Endometrial microvascular endothelial cells (primary cell): ENCODE measurements around the gene ZNF679. TPM values are rescaled to one million over a fixed set of nuclear protein-coding genes. Genes with fewer than 3 reads are reported as not detected.
"Not testable (repeated sequence)": the region's sequence is repeated elsewhere in the genome, so short reads cannot be mapped to it uniquely, and the experiment has no call there.

ENCODE experiments used
- in situ Hi-C: cut with HindIII; loops from 2 replicates; pipeline ENCODE4 v1.10.0; 2017; ENCODE audit warnings: low sequenced_read_pairs, low pct_unique_long_range_greater_than_20kb; ENCODE audit errors: inconsistent ontology term
- total RNA-seq: library from RNA; depleted of rRNA; stranded (reverse); fragments of >200 nt; gene quantifications from one replicate; pipeline ENCODE4 v1.2.3, GENCODE V29; 2015; ENCODE audit errors: inconsistent ontology term

Gene ZNF679
- total RNA-seq, 1 donor from 2014 or later: not detected

DNA sequence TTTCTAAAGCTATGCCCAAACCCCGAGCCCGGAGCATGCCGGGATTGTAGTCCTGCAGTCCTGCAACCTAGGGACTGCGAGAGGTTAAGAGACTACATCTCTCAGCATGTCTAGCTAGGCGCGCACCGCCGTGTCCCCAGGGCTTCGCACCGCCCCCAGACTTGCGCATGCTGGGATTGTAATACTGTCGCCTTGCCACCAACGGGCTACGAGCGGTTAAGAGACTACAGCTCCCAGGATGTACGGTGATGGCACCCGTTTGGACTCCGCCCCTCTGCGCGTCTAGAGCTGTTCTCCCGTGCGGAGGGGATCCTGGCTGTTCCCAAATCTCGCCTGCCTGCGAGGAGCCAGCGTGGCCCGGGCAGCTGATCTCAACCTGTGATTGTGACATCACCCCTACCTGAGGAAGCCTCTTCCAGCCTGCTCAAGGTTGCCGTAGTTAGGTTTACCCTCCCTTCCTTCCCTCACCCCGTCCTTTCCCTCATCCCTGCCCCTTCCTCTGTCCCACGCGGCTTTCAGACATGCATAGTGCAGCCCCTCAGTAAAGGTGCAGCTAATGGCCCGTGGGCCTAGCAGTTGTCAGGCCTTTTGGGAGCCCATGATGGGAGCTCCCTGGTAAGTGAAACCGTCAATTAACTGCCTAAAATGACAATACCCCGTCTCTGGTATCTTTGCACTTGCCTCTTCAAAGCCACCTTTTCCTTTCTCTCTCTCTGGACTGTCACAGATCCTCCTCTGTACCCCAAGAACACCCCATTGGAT lies 79.2 kb downstream of the ZNF679 start:
- in situ Hi-C loops: no loop called here

- in situ Hi-C loops: no loop called here
Observed at GRCh38 chr7:64308016-64308270, 79.7 kb downstream of the ZNF679 start.

DNA sequence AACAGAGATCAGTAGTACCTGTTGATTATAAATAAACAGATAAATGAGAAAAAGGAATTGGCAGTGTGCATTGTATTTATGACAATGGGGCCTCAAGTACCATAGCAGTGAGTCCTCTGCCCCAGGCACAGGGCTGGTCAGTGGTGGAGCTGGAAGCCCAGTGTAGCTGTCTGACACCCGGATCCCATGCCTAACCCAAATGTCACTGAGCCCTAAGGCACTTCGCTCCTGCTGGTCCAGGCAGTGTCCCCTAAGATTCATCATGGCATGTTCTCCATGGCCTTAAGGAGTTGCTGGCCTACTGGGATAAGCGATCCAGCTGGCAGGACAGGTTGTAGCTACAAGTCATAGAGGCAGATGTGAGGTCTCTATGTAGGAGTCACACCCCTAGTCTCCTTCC lies 82.2 kb downstream of the ZNF679 start:
- in situ Hi-C loops: no loop called here

- in situ Hi-C loops: no loop called here
Observed at GRCh38 chr7:64312826-64313225, 84.6 kb downstream of the ZNF679 start.

DNA sequence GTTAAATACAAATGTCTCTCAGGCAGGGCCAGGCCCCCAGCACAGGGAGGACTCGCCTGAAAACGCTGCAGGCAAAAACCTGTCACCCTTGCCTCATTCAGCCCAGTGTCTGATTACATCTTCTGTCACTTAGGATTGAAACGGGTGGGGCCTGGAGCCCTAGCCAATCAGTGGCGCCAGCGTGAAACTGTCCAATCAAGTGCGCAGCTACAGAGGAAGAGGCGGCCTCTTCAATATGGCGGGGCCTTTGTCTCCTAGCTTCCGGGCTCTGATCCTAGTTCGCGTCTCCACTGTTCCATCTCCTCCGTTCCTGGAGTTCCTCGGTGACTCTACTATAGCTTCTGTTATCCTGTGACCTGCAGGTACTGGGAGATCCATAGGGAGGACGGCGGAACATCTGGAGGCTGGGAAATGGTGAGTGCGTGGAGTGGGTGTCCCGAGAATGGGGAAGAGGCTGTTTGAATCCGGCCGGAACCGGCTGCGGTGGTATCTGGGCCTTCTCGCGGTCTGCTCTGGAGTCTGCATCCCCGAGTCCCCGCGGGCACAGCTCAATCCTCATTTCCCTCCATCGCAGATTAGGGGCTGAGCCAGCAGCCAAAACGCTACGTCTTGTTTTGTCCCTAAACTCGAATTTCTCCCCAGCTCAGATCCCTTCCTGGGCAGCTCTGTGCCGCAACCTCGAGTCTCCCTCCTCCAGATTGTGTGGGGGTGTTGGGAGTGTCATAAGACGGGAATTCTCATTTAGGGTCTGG lies 85.6 kb downstream of the ZNF679 start, which contains the start of gene ZNF736:
Gene ZNF736, plus strand, starts transcription at position 222 of the 752 bp plus-strand sequence. Its CDS starts 190 bp downstream, at position 412.
- in situ Hi-C loops: no loop called here

- in situ Hi-C loops: no loop called here
Observed at GRCh38 chr7:64314566-64314965, 86.3 kb downstream of the ZNF679 start.

- in situ Hi-C loops: not testable (repeated sequence)
Observed at GRCh38 chr7:64316031-64316742, 87.9 kb downstream of the ZNF679 start.

Other genes with a start within 250 kb of the ZNF679 start
- not detected for gene ZNF722, start 229.6 kb upstream of the ZNF679 start, total RNA-seq
- not detected for gene ZNF727, start 183.0 kb upstream of the ZNF679 start, total RNA-seq
- not detected for gene ZNF735, start 21.3 kb upstream of the ZNF679 start, total RNA-seq
- gene ZNF736, start 85.5 kb downstream of the ZNF679 start, total RNA-seq: 4.6 TPM